H9 (cell line): ENCODE measurements around the gene RAD23A. TPM values are rescaled to one million over a fixed set of nuclear protein-coding genes. Genes with fewer than 3 reads are reported as not detected.

Experiments
- DNase-seq: peaks from one replicate; pipeline ENCODE4 v3.0.0-alpha.2; 2017
- H2AFZ ChIP-seq: one replicate; pipeline ENCODE4 v1.6.1; 2013; ENCODE audit warnings: mild to moderate bottlenecking, low read length, control low read depth, moderate library complexity
- H2AK5ac ChIP-seq: 2 replicates; pipeline ENCODE4 v1.6.1; 2013; ENCODE audit warnings: low read length, control low read depth, mixed read lengths; ENCODE audit not compliant: insufficient read length
- H2BK120ac ChIP-seq: one replicate; pipeline ENCODE4 v1.6.1; 2013; ENCODE audit warnings: low read depth, mild to moderate bottlenecking, low read length, control low read depth, inconsistent platforms; ENCODE audit not compliant: poor library complexity, severe bottlenecking
- H2BK12ac ChIP-seq: 2 replicates; pipeline ENCODE4 v1.6.1; 2013; ENCODE audit warnings: low read length, control low read depth, mixed read lengths, low read depth; ENCODE audit not compliant: insufficient read length
- H2BK15ac ChIP-seq: 2 replicates; pipeline ENCODE4 v1.6.1; 2013; ENCODE audit warnings: low read depth, low read length, control low read depth
- H2BK20ac ChIP-seq: one replicate; pipeline ENCODE4 v1.6.1; 2013; ENCODE audit warnings: low read depth, mild to moderate bottlenecking, low read length, control low read depth, inconsistent platforms; ENCODE audit not compliant: poor library complexity, severe bottlenecking
- H2BK5ac ChIP-seq: 2 replicates; pipeline ENCODE4 v1.6.1; 2013; ENCODE audit warnings: low read length, control low read depth, mixed read lengths; ENCODE audit not compliant: insufficient read length
- H3K14ac ChIP-seq: 2 replicates; pipeline ENCODE4 v1.6.1; 2013; ENCODE audit warnings: low read length, control low read depth; ENCODE audit not compliant: insufficient read depth
- H3K18ac ChIP-seq: 2 replicates; pipeline ENCODE4 v1.6.1; 2013; ENCODE audit warnings: low read depth, mild to moderate bottlenecking, mixed read lengths, low read length, control low read depth; ENCODE audit not compliant: insufficient read length
- H3K23ac ChIP-seq: 2 replicates; pipeline ENCODE4 v1.6.1; 2013; ENCODE audit warnings: low read length, control low read depth, mixed read lengths, low read depth; ENCODE audit not compliant: insufficient read length
- H3K23me2 ChIP-seq: 2 replicates; pipeline ENCODE4 v1.6.1; 2013; ENCODE audit warnings: low read depth, mild to moderate bottlenecking, mixed read lengths, low read length, control low read depth; ENCODE audit not compliant: insufficient read length, poor library complexity, severe bottlenecking
- H3K27ac ChIP-seq: 2 replicates; pipeline ENCODE4 v1.5.1; 2013; ENCODE audit warnings: low read length, control low read depth, mixed read lengths, low read depth; ENCODE audit not compliant: insufficient read length
- H3K27me3 ChIP-seq: 2 replicates; pipeline ENCODE4 v1.6.1; 2013; ENCODE audit warnings: low read length, control low read depth, inconsistent platforms; ENCODE audit not compliant: insufficient read depth
- H3K4ac ChIP-seq: 2 replicates; pipeline ENCODE4 v1.6.1; 2013; ENCODE audit warnings: low read depth, mild to moderate bottlenecking, control low read depth, inconsistent platforms, low read length, moderate library complexity
- H3K4me1 ChIP-seq: 2 replicates; pipeline ENCODE4 v1.6.1; 2013; ENCODE audit warnings: low read length, control low read depth, inconsistent platforms; ENCODE audit not compliant: insufficient read depth
- H3K4me2 ChIP-seq: 2 replicates; pipeline ENCODE4 v1.6.1; 2013; ENCODE audit warnings: low read length, control low read depth, mixed read lengths; ENCODE audit not compliant: insufficient read length, insufficient read depth
- H3K56ac ChIP-seq: 2 replicates; pipeline ENCODE4 v1.6.1; 2013; ENCODE audit warnings: low read depth, mild to moderate bottlenecking, mixed read lengths, low read length, control low read depth; ENCODE audit not compliant: insufficient read length
- H3K79me1 ChIP-seq: 2 replicates; pipeline ENCODE4 v1.6.1; 2013; ENCODE audit warnings: low read depth, mild to moderate bottlenecking, moderate library complexity, low read length, control low read depth, inconsistent platforms; ENCODE audit not compliant: insufficient read depth, poor library complexity, severe bottlenecking
- H3K79me2 ChIP-seq: 2 replicates; pipeline ENCODE4 v1.6.1; 2013; ENCODE audit warnings: low read length, control low read depth, inconsistent platforms; ENCODE audit not compliant: insufficient read depth
- H3K9ac ChIP-seq: 2 replicates; pipeline ENCODE4 v1.6.1; 2013; ENCODE audit warnings: low read length, control low read depth, mixed read lengths; ENCODE audit not compliant: insufficient read length; ENCODE audit errors: extremely low read depth
- H3K9me3 ChIP-seq: one replicate; pipeline ENCODE4 v1.6.1; 2013; ENCODE audit warnings: low read depth, low read length, inconsistent platforms; ENCODE audit not compliant: control insufficient read depth
- H3T11ph ChIP-seq: one replicate; pipeline ENCODE4 v1.6.1; 2013; ENCODE audit warnings: mild to moderate bottlenecking, low read length, control low read depth, inconsistent platforms
- H4K20me1 ChIP-seq: one replicate; pipeline ENCODE4 v1.6.1; 2013; ENCODE audit not compliant: control insufficient read depth, insufficient read length, insufficient read depth
- H4K5ac ChIP-seq: 2 replicates; pipeline ENCODE4 v1.6.1; 2013; ENCODE audit warnings: low read depth, mild to moderate bottlenecking, mixed read lengths, low read length, control low read depth; ENCODE audit not compliant: insufficient read length
- H4K8ac ChIP-seq: replicated peaks from 2 replicates; pipeline ENCODE4 v1.6.1; 2013; ENCODE audit warnings: low read length, control low read depth, mixed read lengths, low read depth; ENCODE audit not compliant: insufficient read length
- H4K91ac ChIP-seq: 2 replicates; pipeline ENCODE4 v1.6.1; 2013; ENCODE audit warnings: low read depth, mild to moderate bottlenecking, moderate library complexity, mixed read lengths, low read length, control low read depth; ENCODE audit not compliant: insufficient read length
- H3K27ac Mint-ChIP-seq, 3 experiments: 2 replicates in 2 of 3; 3 replicates in 1 of 3; pipeline ENCODE4 v1.8.0; 2020 to 2021; ENCODE audit warnings: mixed read lengths in 3 of 3, mild to moderate bottlenecking in 1 of 3, moderate library complexity in 1 of 3
- H3K27me3 Mint-ChIP-seq: 2 replicates; pipeline ENCODE4 v1.8.0; 2021; ENCODE audit warnings: low read depth, mild to moderate bottlenecking, moderate library complexity, mixed read lengths
- H3K36me3 Mint-ChIP-seq, 3 experiments: 2 replicates in 2 of 3; 3 replicates in 1 of 3; pipeline ENCODE4 v1.8.0; 2020 to 2021; ENCODE audit warnings: low read depth in 3 of 3, mixed read lengths in 3 of 3; ENCODE audit not compliant: insufficient read depth in 1 of 3
- H3K4me1 Mint-ChIP-seq, 2 experiments: 2 replicates each; pipeline ENCODE4 v1.8.0; 2020; ENCODE audit warnings: mixed read lengths in 2 of 2
- H3K4me3 Mint-ChIP-seq, 2 experiments: 2 replicates in 1 of 2; 3 replicates in 1 of 2; pipeline ENCODE4 v1.8.0; 2020 to 2021; ENCODE audit warnings: mild to moderate bottlenecking in 2 of 2, mixed read lengths in 2 of 2, moderate library complexity in 1 of 2
- H3K9me3 Mint-ChIP-seq, 2 experiments: 2 replicates in 1 of 2; 3 replicates in 1 of 2; pipeline ENCODE4 v1.8.0; 2020; ENCODE audit warnings: mild to moderate bottlenecking in 2 of 2, mixed read lengths in 2 of 2, moderate library complexity in 1 of 2
- CTCF ChIP-seq: fragments of 200-600 bp; sonication (generic); conservative IDR thresholded peaks from 3 replicates; pipeline ENCODE4 v1.8.0; 2021; ENCODE audit warnings: antibody characterized with exemption, mild to moderate bottlenecking
- WGBS: extraction: QIAGEN DNeasy Blood & Tissue Kit; methylation state at CpG from one replicate; pipeline ENCODE4 v1.1.7; 2013; ENCODE audit warnings: missing lambda C conversion rate, low lambda C conversion rate, mixed read lengths; ENCODE audit not compliant: insufficient read length; ENCODE audit errors: extremely low coverage; 5-methylcytosine and 5-hydroxymethylcytosine counted together
- total RNA-seq: library from RNA; stranded (reverse); gene quantifications from 2 replicates; pipeline ENCODE4 v1.2.1, GENCODE V29; 2021

Gene RAD23A
- total RNA-seq, 1 experiment from 2014 or later, result 62.2 TPM

DNA sequence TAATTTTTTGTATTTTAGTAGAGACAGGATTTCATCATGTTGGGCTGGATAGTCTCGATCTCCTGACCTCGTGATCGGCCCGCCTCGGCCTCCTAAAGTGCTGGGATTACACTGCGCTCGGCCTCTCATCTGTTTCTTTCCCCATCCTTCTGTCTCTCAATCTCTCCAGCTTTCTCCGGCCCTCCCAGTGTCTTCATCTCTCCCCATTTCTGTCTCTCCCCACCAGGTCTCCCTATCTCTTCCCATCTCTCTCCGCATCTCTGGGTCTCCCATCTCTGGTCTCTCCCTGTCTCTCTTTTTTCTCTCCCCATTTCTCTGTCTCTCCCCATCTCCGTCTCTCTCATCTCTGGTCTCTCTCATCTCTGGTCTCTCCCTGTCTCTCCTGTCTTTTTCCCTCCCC lies 37.4 kb downstream of the RAD23A start:
- Mint-ChIP-seq H3K27ac (no peak overlapping the region), H3K27me3 (peaks cover 12% of the 10 kb centered on the region), H3K4me3 (no peak overlapping the region), H3K4me1 (peaks cover 6 to 9% of the 10 kb centered on the region in 2 experiments), H3K9me3 (no peaks in the 10 kb centered on the region; a peak in 1 of 5 replicates), H3K36me3 (no peaks in the 10 kb centered on the region)
- H2BK5ac ChIP-seq, result no peak overlapping the region
- H2AK5ac ChIP-seq, result no peak overlapping the region
- H3T11ph ChIP-seq, result no peak overlapping the region
- no peak overlapping the region for H4K5ac ChIP-seq
- no peak overlapping the region for H3K23ac ChIP-seq
- no peaks in the 10 kb centered on the region for H4K20me1 ChIP-seq
- no peaks in the 10 kb centered on the region for H3K9me3 ChIP-seq
- H3K27me3 ChIP-seq, result no peaks in the 10 kb centered on the region; the same call in 1 of the 2 replicates
- no peak overlapping the region for H3K9ac ChIP-seq
- no peak overlapping the region for H2AFZ ChIP-seq
- H2BK120ac ChIP-seq, result no peak overlapping the region
- H3K18ac ChIP-seq, result no peak overlapping the region
- H3K79me1 ChIP-seq, result no peaks in the 10 kb centered on the region
- H2BK12ac ChIP-seq, result no peak overlapping the region
- no peak overlapping the region for H3K4ac ChIP-seq
- no peak for DNase-seq
- no peak overlapping the region for H3K14ac ChIP-seq
- H2BK20ac ChIP-seq, result no peak overlapping the region
- TF ChIP-seq CTCF, result no peak
- H3K56ac ChIP-seq, result no peak overlapping the region
- no peak overlapping the region for H3K27ac ChIP-seq
- WGBS, result no CpG with 5 or more reads among the region's 10 CpGs
- no peak overlapping the region for H2BK15ac ChIP-seq
- H4K8ac ChIP-seq, result no peak overlapping the region
- H3K79me2 ChIP-seq, result no peaks in the 10 kb centered on the region
- no peak overlapping the region for H4K91ac ChIP-seq
- H3K23me2 ChIP-seq, result no peaks in the 10 kb centered on the region
- H3K4me1 ChIP-seq, result no peaks in the 10 kb centered on the region
- H3K4me2 ChIP-seq, result peak overlapping the region; percentile 28
